Activated T-helper 1 cell treated with anti-CD3 and anti-CD28 coated beads, Interleukin-12 subunit alpha, Interleukin-12 subunit beta, Interleukin-2, Interleukin-4 antibody, amounts not matched to agents 30 ng/mL and 10 ng/mL and 1 ng/mL, durations not matched to agents 14 hours and 24 hours and 36 hours (primary cell): Measurements from ENCODE around the gene OTOS. TPM values are rescaled to one million over a fixed set of nuclear protein-coding genes. Genes with fewer than 3 reads are reported as not detected.

Experiments
- DNase-seq: peaks from one replicate; pipeline ENCODE4 v3.0.0; 2021; ENCODE audit warnings: low spot score
- H3K27ac Mint-ChIP-seq: one replicate; pipeline ENCODE4 v1.8.0; 2021; ENCODE audit warnings: mild to moderate bottlenecking, mixed read lengths
- H3K27me3 Mint-ChIP-seq: one replicate; pipeline ENCODE4 v1.8.0; 2022; ENCODE audit warnings: mild to moderate bottlenecking, moderate library complexity, mixed read lengths; ENCODE audit not compliant: insufficient read depth
- H3K36me3 Mint-ChIP-seq: one replicate; pipeline ENCODE4 v1.8.0; 2021; ENCODE audit warnings: low read depth, mixed read lengths
- H3K4me1 Mint-ChIP-seq: one replicate; pipeline ENCODE4 v1.8.0; 2021; ENCODE audit warnings: low read depth, mixed read lengths
- H3K4me3 Mint-ChIP-seq: one replicate; pipeline ENCODE4 v1.8.0; 2021; ENCODE audit warnings: mild to moderate bottlenecking, moderate library complexity, mixed read lengths
- H3K9me3 Mint-ChIP-seq: one replicate; pipeline ENCODE4 v1.8.0; 2021; ENCODE audit warnings: mixed read lengths
- intact Hi-C: fragments of 100-400 bp; cut with micrococcal nuclease; formaldehyde crosslinking; loops from one replicate; pipeline ENCODE4 v1.15.1; 2024
- total RNA-seq: library from RNA; stranded (reverse); gene quantifications from 2 replicates; pipeline ENCODE4 v1.2.3, GENCODE V29; 2022

The OTOS gene
- total RNA-seq, 1 donor from 2014 or later: not detected

GRCh38 chr2:240143801-240144648, 3.6 kb upstream of the OTOS start:
- Mint-ChIP-seq H3K27ac (no peak overlapping the region), H3K36me3 (no peaks in the 10 kb centered on the region), H3K4me1 (no peaks in the 10 kb centered on the region), H3K9me3 (peaks cover 9% of the 10 kb centered on the region), H3K27me3 (peaks cover 9% of the 10 kb centered on the region), H3K4me3 (no peak overlapping the region)
- intact Hi-C loops: loop anchor here (1.0 kb wide), 2 partner anchors 83 to 1109 kb away; no protein-coding TSS in a partner anchor
- peak; percentile 68 for DNase-seq

GRCh38 chr2:240143276-240143675, 2.8 kb upstream of the OTOS start:
- intact Hi-C loops: loop anchor here (1.0 kb wide), 1 partner anchor 82 kb away; no protein-coding TSS in a partner anchor
- Mint-ChIP-seq H3K36me3 (no peaks in the 10 kb centered on the region), H3K9me3 (peaks cover 9% of the 10 kb centered on the region), H3K4me1 (no peaks in the 10 kb centered on the region), H3K27ac (no peak overlapping the region), H3K27me3 (peaks cover 9% of the 10 kb centered on the region), H3K4me3 (no peak overlapping the region)
- DNase-seq: no peak

DNA sequence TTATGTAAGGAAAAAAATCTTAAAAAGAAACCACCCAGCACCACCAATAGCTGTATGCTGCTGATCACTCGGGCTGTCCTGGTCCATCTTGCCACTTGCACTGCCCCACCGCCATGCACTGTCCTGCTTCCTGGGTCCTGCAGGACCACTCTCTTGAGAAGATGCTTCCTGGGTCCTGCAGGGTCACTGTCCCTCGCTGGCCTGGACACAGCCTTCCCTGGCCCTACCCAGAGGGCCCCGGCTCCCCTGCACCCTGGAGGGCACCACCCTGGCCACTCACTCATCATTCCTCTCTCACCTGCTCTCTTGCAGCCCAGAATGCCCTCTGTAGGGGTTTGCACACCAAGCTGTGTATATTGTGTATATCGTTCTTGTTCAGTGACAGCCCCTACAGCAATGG, 2.4 kb upstream of the OTOS start:
- Mint-ChIP-seq H3K27me3 (peaks cover 9% of the 10 kb centered on the region), H3K4me3 (no peak overlapping the region), H3K4me1 (no peaks in the 10 kb centered on the region), H3K9me3 (peaks cover 9% of the 10 kb centered on the region), H3K36me3 (no peaks in the 10 kb centered on the region), H3K27ac (no peak overlapping the region)
- no peak for DNase-seq
- intact Hi-C loops: loop anchor here (1.0 kb wide), 1 partner anchor 82 kb away; no protein-coding TSS in a partner anchor

GRCh38 chr2:240142256-240142775, 1.9 kb upstream of the OTOS start:
- Mint-ChIP-seq H3K4me3 (no peak overlapping the region), H3K27me3 (peaks cover 9% of the 10 kb centered on the region), H3K27ac (no peak overlapping the region), H3K36me3 (no peaks in the 10 kb centered on the region), H3K9me3 (peaks cover 5% of the 10 kb centered on the region), H3K4me1 (peaks cover under 1% of the 10 kb centered on the region)
- DNase-seq: no peak
- intact Hi-C loops: no loop called here

GRCh38 chr2:240141736-240142135, 1.3 kb upstream of the OTOS start:
- intact Hi-C loops: no loop called here
- H3K9me3 Mint-ChIP-seq: no peaks in the 10 kb centered on the region
- H3K27ac Mint-ChIP-seq: no peak overlapping the region

GRCh38 chr2:240140920-240141319, 462 bp upstream of the OTOS start:
- no peak for DNase-seq
- H3K4me3 Mint-ChIP-seq: no peak overlapping the region
- intact Hi-C loops: no loop called here
- peaks cover 9% of the 10 kb centered on the region for H3K27me3 Mint-ChIP-seq
- no peaks in the 10 kb centered on the region for H3K36me3 Mint-ChIP-seq
- H3K9me3 Mint-ChIP-seq: no peaks in the 10 kb centered on the region
- H3K4me1 Mint-ChIP-seq: peaks cover 7% of the 10 kb centered on the region
- H3K27ac Mint-ChIP-seq: no peak overlapping the region

More at GRCh38 chr2:240141736-240142135, 1.3 kb upstream of the OTOS start:
- DNase-seq: no peak
- no peaks in the 10 kb centered on the region for H3K36me3 Mint-ChIP-seq
- peaks cover 6% of the 10 kb centered on the region for H3K4me1 Mint-ChIP-seq
- no peak overlapping the region for H3K4me3 Mint-ChIP-seq
- H3K27me3 Mint-ChIP-seq: peaks cover 9% of the 10 kb centered on the region

DNA sequence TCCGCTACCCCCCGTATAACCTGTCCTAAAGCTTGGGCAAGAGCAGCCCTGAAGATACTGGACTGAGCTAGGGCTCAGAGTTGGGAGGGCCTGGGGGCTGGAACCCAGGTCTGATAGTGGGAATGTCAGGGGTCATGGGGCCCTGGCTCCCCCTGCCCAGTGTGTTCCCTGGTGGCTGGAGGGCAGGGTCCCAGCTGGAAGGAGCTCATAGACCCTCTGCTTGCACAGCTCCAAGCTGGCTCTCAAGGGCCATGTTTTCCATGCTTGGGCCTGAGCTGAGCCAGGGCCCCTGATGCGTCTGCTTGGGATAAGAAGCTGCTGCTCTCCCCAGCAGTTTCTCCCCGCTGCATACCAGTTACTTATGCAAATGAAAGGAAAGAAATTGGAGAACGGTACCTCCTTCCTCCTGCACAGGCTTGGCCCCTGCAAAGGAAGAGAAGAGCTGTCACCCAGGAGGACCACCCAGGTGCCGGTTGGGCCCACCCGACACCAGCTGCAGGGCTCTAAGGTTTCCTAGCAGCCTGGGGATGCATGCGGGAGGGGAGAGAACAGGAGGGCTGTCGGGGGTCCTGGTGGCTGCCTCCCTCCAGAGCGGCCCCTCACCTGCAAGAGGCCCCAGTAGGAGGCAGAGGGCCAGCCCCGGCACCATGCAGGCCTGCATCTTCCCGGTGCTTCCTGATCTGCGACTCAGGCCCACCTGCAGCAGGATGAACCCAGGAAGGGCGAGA, 628 bp downstream of the OTOS start:
- intact Hi-C loops: loop anchor here (5.0 to 10.0 kb wide), 5 partner anchors 213 to 875 kb away; partner anchors contain the start of genes DUSP28, GPC1, HDAC4 and RNPEPL1
- peaks cover 16% of the 10 kb centered on the region for H3K4me1 Mint-ChIP-seq
- no peaks in the 10 kb centered on the region for H3K36me3 Mint-ChIP-seq
- H3K27me3 Mint-ChIP-seq: peaks cover 9% of the 10 kb centered on the region
- no peak for DNase-seq
- no peak overlapping the region for H3K27ac Mint-ChIP-seq
- H3K4me3 Mint-ChIP-seq: no peak overlapping the region
- no peaks in the 10 kb centered on the region for H3K9me3 Mint-ChIP-seq

- no peak for DNase-seq
- H3K9me3 Mint-ChIP-seq: no peaks in the 10 kb centered on the region
- peaks cover 24% of the 10 kb centered on the region for H3K4me1 Mint-ChIP-seq
- intact Hi-C loops: loop anchor here (5.0 to 10.0 kb wide), 5 partner anchors 212 to 874 kb away; partner anchors contain the start of genes DUSP28, GPC1, HDAC4 and RNPEPL1
- H3K4me3 Mint-ChIP-seq: no peak overlapping the region
- H3K27ac Mint-ChIP-seq: no peak overlapping the region
- peaks cover 9% of the 10 kb centered on the region for H3K27me3 Mint-ChIP-seq
- no peaks in the 10 kb centered on the region for H3K36me3 Mint-ChIP-seq
These were observed 1.4 kb downstream of the OTOS start for GRCh38 chr2:240139011-240139441.

GRCh38 chr2:240138254-240138984, 2.0 kb downstream of the OTOS start:
- H3K4me1 Mint-ChIP-seq: peaks cover 25% of the 10 kb centered on the region
- peak overlapping the region; percentile 22 for H3K4me3 Mint-ChIP-seq
- peaks cover 9% of the 10 kb centered on the region for H3K27me3 Mint-ChIP-seq
- no peaks in the 10 kb centered on the region for H3K9me3 Mint-ChIP-seq
- intact Hi-C loops: loop anchor here (5.0 to 10.0 kb wide), 5 partner anchors 211 to 874 kb away; partner anchors contain the start of genes DUSP28, GPC1, HDAC4 and RNPEPL1
- no peak for DNase-seq
- H3K27ac Mint-ChIP-seq: no peak overlapping the region
- no peaks in the 10 kb centered on the region for H3K36me3 Mint-ChIP-seq

DNA sequence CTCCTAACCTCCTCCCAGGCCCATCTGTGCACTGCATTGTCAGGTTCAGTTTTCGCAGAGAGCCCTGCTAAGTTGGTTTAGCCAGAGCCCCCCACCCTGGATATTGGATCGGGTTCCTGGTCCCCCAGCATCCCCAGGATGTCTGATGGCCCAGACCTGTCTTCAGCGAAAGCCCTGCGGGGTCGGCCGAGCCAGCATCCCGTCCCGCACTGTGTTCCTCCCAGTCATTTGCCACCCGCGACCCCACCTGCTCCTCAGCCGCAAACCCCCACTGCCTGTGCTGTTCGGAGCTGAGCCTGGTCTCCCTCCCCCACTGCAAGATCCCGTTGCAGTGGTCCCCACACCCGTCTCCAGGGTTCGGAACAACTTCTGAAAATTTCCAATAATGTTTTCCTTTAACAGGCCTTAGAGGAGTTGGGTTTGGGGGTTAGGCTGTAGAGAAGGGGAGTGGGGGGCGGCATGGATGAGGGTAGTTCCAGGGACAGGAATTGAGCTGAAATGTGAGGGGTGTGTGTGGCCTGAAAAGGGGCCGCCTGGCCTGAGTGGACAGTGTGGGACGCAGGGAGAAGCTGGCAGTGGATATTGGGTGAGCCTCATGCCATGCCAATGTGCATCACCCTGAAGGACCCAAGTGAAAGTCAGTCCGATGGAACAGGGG, 2.7 kb downstream of the OTOS start:
- peaks cover 25% of the 10 kb centered on the region for H3K4me1 Mint-ChIP-seq
- H3K27ac Mint-ChIP-seq: no peak overlapping the region
- intact Hi-C loops: loop anchor here (2.0 to 10.0 kb wide), 6 partner anchors 210 to 873 kb away; partner anchors contain the start of genes DUSP28, GPC1, HDAC4 and RNPEPL1
- H3K9me3 Mint-ChIP-seq: no peaks in the 10 kb centered on the region
- H3K27me3 Mint-ChIP-seq: peaks cover 9% of the 10 kb centered on the region
- peaks cover 7% of the 10 kb centered on the region for H3K36me3 Mint-ChIP-seq
- no peak for DNase-seq
- H3K4me3 Mint-ChIP-seq: peak overlapping the region; percentile 92

GRCh38 chr2:240136671-240137292, 3.7 kb downstream of the OTOS start:
- H3K4me1 Mint-ChIP-seq: peaks cover 25% of the 10 kb centered on the region
- peaks cover 12% of the 10 kb centered on the region for H3K36me3 Mint-ChIP-seq
- peaks cover 6% of the 10 kb centered on the region for H3K27me3 Mint-ChIP-seq
- no peak for DNase-seq
- peak overlapping the region; percentile 52 for H3K27ac Mint-ChIP-seq
- H3K4me3 Mint-ChIP-seq: peak overlapping the region; percentile 92
- H3K9me3 Mint-ChIP-seq: no peaks in the 10 kb centered on the region
- intact Hi-C loops: loop anchor here (1.0 to 10.0 kb wide), 8 partner anchors 15 to 872 kb away; partner anchors contain the start of genes DUSP28, GPC1, HDAC4 and NDUFA10
